Fibroblast of lung (primary cell): ENCODE measurements around the gene PRAF2. TPM values are rescaled to one million over a fixed set of nuclear protein-coding genes. Genes with fewer than 3 reads are reported as not detected.

ENCODE experiments used
- DNase-seq, 2 donors: peaks; one replicate each; pipeline versions ENCODE4 v3.0.0 to v3.0.0-alpha.2; 2010; ENCODE audit warnings: low read depth in 2 of 2
- H2AFZ ChIP-seq: 2 replicates; pipeline ENCODE4 v1.5.1; 2012; ENCODE audit warnings: low read length, control low read depth, inconsistent platforms
- H3K27ac ChIP-seq: 2 replicates; pipeline ENCODE4 v1.5.1; 2011; ENCODE audit warnings: low read length, control low read depth; ENCODE audit not compliant: insufficient read depth
- H3K27me3 ChIP-seq: 2 replicates; pipeline ENCODE4 v1.5.1; 2011; ENCODE audit warnings: mild to moderate bottlenecking, low read length; ENCODE audit not compliant: control insufficient read depth, insufficient read depth
- H3K36me3 ChIP-seq: 2 replicates; pipeline ENCODE4 v1.5.1; 2011; ENCODE audit warnings: low read length; ENCODE audit not compliant: control insufficient read depth, insufficient read depth
- H3K4me1 ChIP-seq: 2 replicates; pipeline ENCODE4 v1.5.1; 2011; ENCODE audit warnings: low read length; ENCODE audit not compliant: control insufficient read depth, insufficient read depth; ENCODE audit errors: extremely low read depth
- H3K4me2 ChIP-seq: 2 replicates; pipeline ENCODE4 v1.5.1; 2011; ENCODE audit warnings: low read length, control low read depth; ENCODE audit not compliant: insufficient read depth; ENCODE audit errors: extremely low read depth
- H3K4me3 ChIP-seq, 4 experiments: fragments of 200-600 bp in 1 of 4; sonication (generic) in 1 of 4; replicated peaks in 1 of 4; 2 replicates each; pipeline ENCODE4 v1.5.1; 2011 to 2016; ENCODE audit warnings: low read length in 4 of 4, low read depth in 3 of 4, mild to moderate bottlenecking in 3 of 4, control low read depth in 2 of 4, inconsistent platforms in 1 of 4, mixed read lengths in 1 of 4; ENCODE audit not compliant: insufficient read depth in 1 of 4; ENCODE audit errors: control extremely low read depth in 1 of 4
- H3K79me2 ChIP-seq: 2 replicates; pipeline ENCODE4 v1.5.1; 2012; ENCODE audit warnings: mild to moderate bottlenecking, low read length, inconsistent platforms; ENCODE audit not compliant: control insufficient read depth, insufficient read depth
- H3K9ac ChIP-seq: 2 replicates; pipeline ENCODE4 v1.5.1; 2011; ENCODE audit warnings: mild to moderate bottlenecking, low read length, control low read depth; ENCODE audit not compliant: insufficient read depth
- H3K9me3 ChIP-seq: 2 replicates; pipeline ENCODE4 v1.5.1; 2012; ENCODE audit warnings: low read depth, low read length; ENCODE audit not compliant: control insufficient read depth, insufficient read depth
- H4K20me1 ChIP-seq: 2 replicates; pipeline ENCODE4 v1.5.1; 2011; ENCODE audit warnings: low read length; ENCODE audit not compliant: control insufficient read depth, insufficient read depth; ENCODE audit errors: extremely low read depth
- EZH2 ChIP-seq: IDR thresholded peaks from 2 replicates; pipeline ENCODE4 v1.5.1; 2012; ENCODE audit warnings: low read length, control low read depth, mild to moderate bottlenecking; ENCODE audit errors: missing control alignments
- polyA plus RNA-seq, 2 donors: library from polyadenylated mRNA; depleted of rRNA in 1 of 2; stranded (reverse) in 1 of 2; unstranded in 1 of 2; fragments of >200 nt; gene quantifications; 2 replicates each; pipeline ENCODE4 v1.2.1, GENCODE V29; 2011 to 2012; ENCODE audit warnings: missing spikeins in 1 of 2
- total RNA-seq: library from RNA; depleted of rRNA; stranded (reverse); fragments of >200 nt; gene quantifications from 2 replicates; pipeline ENCODE4 v1.2.1, GENCODE V29; 2014
- TF ChIP-seq, protein P1 (sequence below), 2 donors: IDR thresholded peaks in 1 of 2; conservative IDR thresholded peaks in 1 of 2; 1 replicate in 1 of 2; 2 replicates in 1 of 2; pipeline ENCODE4 v1.5.1; 2011 to 2012; ENCODE audit warnings: low read length in 2 of 2, control low read depth in 1 of 2, inconsistent platforms in 1 of 2, low read depth in 1 of 2, mild to moderate bottlenecking in 1 of 2

PRAF2 gene
- total and polyA plus RNA-seq, 2 donors (not counting 1 experiment from before 2014, with no cell fraction given), result 11.9 to 33.1 TPM

DNA sequence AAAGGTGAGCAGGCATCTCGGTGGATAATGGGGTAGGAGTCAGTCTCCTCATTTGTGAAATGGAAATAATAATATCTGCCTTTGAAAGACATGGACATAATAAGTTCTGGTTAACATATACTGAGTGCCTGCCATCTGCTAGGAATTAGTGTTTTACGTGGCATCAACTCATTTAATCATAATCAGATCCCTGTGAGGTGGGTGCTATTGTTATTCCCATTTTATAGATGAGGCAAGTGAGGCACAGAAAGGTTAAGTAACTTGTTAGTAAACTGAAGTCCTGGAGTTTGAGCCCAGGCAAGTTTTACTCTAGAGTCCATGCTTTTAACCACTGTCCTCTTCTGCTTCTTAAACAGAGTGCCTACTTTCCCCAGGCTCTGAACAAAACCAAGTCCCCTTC is 7.5 kb downstream of the PRAF2 start:
- Histone ChIP-seq H4K20me1 (no peaks in the 10 kb centered on the region), H3K36me3 (peaks cover 2% of the 10 kb centered on the region), H3K4me3 (no peak overlapping the region), H3K9ac (no peak overlapping the region), H3K4me2 (no peak overlapping the region), H3K79me2 (no peaks in the 10 kb centered on the region), H3K27me3 (no peaks in the 10 kb centered on the region), H3K4me1 (no peaks in the 10 kb centered on the region), H3K9me3 (no peaks in the 10 kb centered on the region), H3K27ac (no peak overlapping the region), H2AFZ (no peak overlapping the region)
- DNase-seq, result no peak
- TF ChIP-seq, protein P1, sequence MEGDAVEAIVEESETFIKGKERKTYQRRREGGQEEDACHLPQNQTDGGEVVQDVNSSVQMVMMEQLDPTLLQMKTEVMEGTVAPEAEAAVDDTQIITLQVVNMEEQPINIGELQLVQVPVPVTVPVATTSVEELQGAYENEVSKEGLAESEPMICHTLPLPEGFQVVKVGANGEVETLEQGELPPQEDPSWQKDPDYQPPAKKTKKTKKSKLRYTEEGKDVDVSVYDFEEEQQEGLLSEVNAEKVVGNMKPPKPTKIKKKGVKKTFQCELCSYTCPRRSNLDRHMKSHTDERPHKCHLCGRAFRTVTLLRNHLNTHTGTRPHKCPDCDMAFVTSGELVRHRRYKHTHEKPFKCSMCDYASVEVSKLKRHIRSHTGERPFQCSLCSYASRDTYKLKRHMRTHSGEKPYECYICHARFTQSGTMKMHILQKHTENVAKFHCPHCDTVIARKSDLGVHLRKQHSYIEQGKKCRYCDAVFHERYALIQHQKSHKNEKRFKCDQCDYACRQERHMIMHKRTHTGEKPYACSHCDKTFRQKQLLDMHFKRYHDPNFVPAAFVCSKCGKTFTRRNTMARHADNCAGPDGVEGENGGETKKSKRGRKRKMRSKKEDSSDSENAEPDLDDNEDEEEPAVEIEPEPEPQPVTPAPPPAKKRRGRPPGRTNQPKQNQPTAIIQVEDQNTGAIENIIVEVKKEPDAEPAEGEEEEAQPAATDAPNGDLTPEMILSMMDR (conservative IDR thresholded peaks at IDR 0.05 in 1 of 2, IDR thresholded peaks at IDR 0.05 in 1 of 2; ENCODE audit: low read depth in 1 of 2, low read length in 2 of 2), result no peak

DNA sequence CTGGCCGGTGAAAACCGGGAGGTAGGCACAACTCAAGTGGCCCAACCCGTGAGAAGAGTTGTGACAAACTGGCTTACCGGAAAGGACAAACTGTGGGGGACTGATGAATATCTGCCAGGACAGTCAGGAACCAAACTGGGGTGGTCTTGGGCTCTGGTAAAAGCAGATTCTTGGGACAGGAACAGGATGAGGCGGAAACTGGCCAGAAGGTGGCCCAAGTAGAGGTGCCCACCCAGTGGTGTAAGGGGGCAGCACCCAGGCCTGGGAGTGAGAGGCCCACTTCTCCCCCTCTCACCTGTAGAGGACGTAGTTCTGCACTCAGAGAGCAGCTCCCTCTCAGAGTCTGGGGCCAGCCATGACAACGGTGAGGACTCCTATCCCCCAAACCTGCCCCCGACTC is 9.1 kb downstream of the PRAF2 start:
- Histone ChIP-seq H3K9me3 (no peaks in the 10 kb centered on the region), H3K4me2 (no peak overlapping the region), H3K4me1 (no peaks in the 10 kb centered on the region), H3K27ac (no peak overlapping the region), H3K4me3 (no peak overlapping the region), H3K9ac (no peak overlapping the region), H4K20me1 (no peaks in the 10 kb centered on the region), H3K79me2 (no peaks in the 10 kb centered on the region), H2AFZ (no peak overlapping the region), H3K36me3 (no peaks in the 10 kb centered on the region), H3K27me3 (no peaks in the 10 kb centered on the region)
- no peak for DNase-seq
- no peak for TF ChIP-seq EZH2
- TF ChIP-seq, protein P1 (conservative IDR thresholded peaks at IDR 0.05 in 1 of 2, IDR thresholded peaks at IDR 0.05 in 1 of 2; ENCODE audit: low read depth in 1 of 2, low read length in 2 of 2), result no peak

DNA sequence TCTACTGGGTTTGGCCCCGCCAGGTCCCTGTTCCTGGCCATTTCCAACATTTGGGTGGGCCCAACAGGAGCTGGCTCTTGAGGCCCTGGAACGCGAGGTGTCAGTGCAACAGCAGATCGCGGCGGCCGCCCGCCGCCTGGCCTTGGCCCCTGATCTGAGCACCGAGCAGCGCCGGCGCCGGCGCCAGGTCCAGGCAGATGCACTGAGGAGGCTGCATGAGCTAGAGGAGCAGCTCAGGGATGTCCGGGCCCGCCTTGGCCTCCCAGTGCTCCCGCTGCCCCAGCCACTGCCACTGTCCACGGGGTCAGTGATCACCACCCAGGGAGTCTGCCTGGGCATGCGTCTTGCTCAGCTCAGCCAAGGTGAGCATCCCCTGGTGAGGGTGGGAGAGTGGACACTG is 9.5 kb downstream of the PRAF2 start:
- Histone ChIP-seq H4K20me1 (no peaks in the 10 kb centered on the region), H3K9me3 (no peaks in the 10 kb centered on the region), H2AFZ (no peak overlapping the region), H3K4me1 (no peaks in the 10 kb centered on the region), H3K79me2 (no peaks in the 10 kb centered on the region), H3K4me2 (no peak overlapping the region), H3K27ac (no peak overlapping the region), H3K36me3 (no peaks in the 10 kb centered on the region), H3K4me3 (no peak overlapping the region), H3K27me3 (no peaks in the 10 kb centered on the region), H3K9ac (no peak overlapping the region)
- no peak for DNase-seq
- TF ChIP-seq EZH2, result no peak
- TF ChIP-seq, protein P1 (conservative IDR thresholded peaks at IDR 0.05 in 1 of 2, IDR thresholded peaks at IDR 0.05 in 1 of 2; ENCODE audit: low read depth in 1 of 2, low read length in 2 of 2), result no peak
